Body of pancreas (tissue), 4 donors: ENCODE results near the gene TRIM49D2.
"Not testable (repeated sequence)": the region's sequence is repeated elsewhere in the genome, so short reads cannot be mapped to it uniquely, and the experiment has no call there.

Experiments
- CTCF ChIP-seq, 7 experiments: fragments of 450-650 bp in 4 of 7; fragments of 200-600 bp in 3 of 7; sonication (generic) in 3 of 7; IDR thresholded peaks; one replicate each; pipeline ENCODE4 v1.5.1; 2016 to 2019; ENCODE audit warnings: antibody characterized with exemption in 7 of 7
- POLR2A ChIP-seq, 3 donors: fragments of 450-650 bp; IDR thresholded peaks; one replicate each; pipeline ENCODE4 v1.6.1; 2016; ENCODE audit warnings: antibody characterized with exemption in 3 of 3, mild to moderate bottlenecking in 2 of 3

GRCh38 chr11:89900809-89901208 lies 23.1 kb upstream of the TRIM49D2 start:
- not testable (repeated sequence) for TF ChIP-seq POLR2A, CTCF (IDR thresholded peaks at IDR 0.05)
